ENCODE data around the gene TRPM2. TPM values are rescaled to one million over a fixed set of nuclear protein-coding genes. Genes with fewer than 3 reads are reported as not detected.

TRPM2 gene
- total RNA-seq, 2 donors from 2014 or later: 1.6 to 2.7 TPM

DNA sequence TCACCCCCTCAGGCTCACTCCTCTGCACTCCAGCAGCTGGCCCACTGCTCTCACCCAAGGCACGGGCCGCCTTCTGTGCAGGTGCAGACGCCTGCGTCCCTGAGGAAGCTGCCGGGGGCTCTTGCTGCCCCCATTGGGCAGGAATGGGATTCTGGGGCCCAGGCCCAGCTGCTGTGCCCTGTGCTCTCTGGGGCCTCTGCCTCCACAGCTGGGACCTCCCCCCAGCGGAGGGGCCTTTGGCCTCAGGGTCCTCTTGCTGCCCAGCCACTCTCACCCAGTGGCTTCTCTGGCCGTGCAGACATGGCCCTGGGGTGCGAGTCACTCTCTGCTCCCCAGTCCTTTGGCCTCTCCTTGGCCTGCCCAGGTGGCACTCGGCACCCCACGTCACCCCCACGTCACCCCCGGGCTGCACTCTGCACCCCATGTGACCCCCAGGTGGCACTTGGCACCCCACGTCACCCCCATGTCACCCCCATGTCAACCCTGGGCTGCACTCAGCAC lies 82.7 kb downstream of the TRPM2 start:
- H3K4me3 ChIP-seq: no peak overlapping the region
- DNase-seq (ENCODE audit: low spot score): no peak
- TF ChIP-seq, protein P1, sequence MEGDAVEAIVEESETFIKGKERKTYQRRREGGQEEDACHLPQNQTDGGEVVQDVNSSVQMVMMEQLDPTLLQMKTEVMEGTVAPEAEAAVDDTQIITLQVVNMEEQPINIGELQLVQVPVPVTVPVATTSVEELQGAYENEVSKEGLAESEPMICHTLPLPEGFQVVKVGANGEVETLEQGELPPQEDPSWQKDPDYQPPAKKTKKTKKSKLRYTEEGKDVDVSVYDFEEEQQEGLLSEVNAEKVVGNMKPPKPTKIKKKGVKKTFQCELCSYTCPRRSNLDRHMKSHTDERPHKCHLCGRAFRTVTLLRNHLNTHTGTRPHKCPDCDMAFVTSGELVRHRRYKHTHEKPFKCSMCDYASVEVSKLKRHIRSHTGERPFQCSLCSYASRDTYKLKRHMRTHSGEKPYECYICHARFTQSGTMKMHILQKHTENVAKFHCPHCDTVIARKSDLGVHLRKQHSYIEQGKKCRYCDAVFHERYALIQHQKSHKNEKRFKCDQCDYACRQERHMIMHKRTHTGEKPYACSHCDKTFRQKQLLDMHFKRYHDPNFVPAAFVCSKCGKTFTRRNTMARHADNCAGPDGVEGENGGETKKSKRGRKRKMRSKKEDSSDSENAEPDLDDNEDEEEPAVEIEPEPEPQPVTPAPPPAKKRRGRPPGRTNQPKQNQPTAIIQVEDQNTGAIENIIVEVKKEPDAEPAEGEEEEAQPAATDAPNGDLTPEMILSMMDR (IDR thresholded peaks at IDR 0.05): no peak
- no peak for TF ChIP-seq POLR2A (IDR thresholded peaks at IDR 0.05)
- no peak for TF ChIP-seq POLR2AphosphoS5 (IDR thresholded peaks at IDR 0.05)
- no peak overlapping the region for H3K27ac ChIP-seq
- intact Hi-C loops (cut with DNase I): no loop called here
- H3K9me3 ChIP-seq: no peaks in the 10 kb centered on the region
- H3K36me3 ChIP-seq: no peaks in the 10 kb centered on the region
- no peaks in the 10 kb centered on the region for H3K4me1 ChIP-seq (replicated peaks)
- WGBS: 90% methylated on average over 13 of the region's 13 CpGs
- H3K27me3 ChIP-seq (replicated peaks; ENCODE audit: insufficient read depth): no peaks in the 10 kb centered on the region

DNA sequence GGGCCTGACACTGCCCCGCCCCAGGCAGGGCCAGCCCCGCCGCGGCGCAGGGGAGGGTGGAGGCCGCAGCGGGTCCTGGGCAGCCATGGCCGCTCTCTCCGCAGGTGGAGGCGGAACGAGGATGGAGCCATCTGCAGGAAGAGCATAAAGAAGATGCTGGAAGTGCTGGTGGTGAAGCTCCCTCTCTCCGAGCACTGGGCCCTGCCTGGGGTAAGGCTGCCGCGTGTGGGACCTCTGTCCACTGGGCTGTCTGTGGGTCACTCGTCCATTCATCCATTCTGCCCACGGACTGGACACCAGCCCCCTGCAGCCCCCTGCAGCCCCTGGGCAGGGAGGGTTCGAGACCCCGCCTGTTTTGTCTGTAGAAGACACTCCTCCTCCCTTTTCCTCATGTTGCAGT lies 83.5 kb downstream of the TRPM2 start:
- Histone ChIP-seq H3K4me3 (no peak overlapping the region), H3K4me1 (replicated peaks) (no peaks in the 10 kb centered on the region), H3K36me3 (no peaks in the 10 kb centered on the region), H3K27me3 (replicated peaks; ENCODE audit: insufficient read depth) (no peaks in the 10 kb centered on the region), H3K27ac (no peak overlapping the region), H3K9me3 (no peaks in the 10 kb centered on the region)
- no peak for TF ChIP-seq POLR2AphosphoS5 (IDR thresholded peaks at IDR 0.05)
- TF ChIP-seq, protein P1 (IDR thresholded peaks at IDR 0.05): no peak
- no peak for TF ChIP-seq POLR2A (IDR thresholded peaks at IDR 0.05)
- 82% methylated on average over 16 of the region's 18 CpGs for WGBS
- intact Hi-C loops (cut with DNase I): no loop called here
- DNase-seq (ENCODE audit: low spot score): no peak

DNA sequence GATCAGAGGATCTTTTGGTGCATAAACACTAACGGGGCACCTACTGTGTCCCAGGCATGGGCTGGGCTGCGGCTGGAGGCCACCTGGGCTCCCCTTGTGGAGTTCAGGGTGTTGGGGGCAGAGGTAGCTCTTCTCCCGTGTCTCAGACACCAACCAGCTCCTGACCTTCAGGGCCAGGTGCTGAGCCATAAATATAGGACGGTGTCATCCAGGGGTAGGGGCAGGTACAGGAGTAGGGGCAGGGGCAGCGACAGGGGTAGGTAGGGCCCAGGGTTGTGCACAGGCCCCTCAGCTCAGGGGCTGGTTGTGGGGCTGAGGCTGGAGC lies 83.9 kb downstream of the TRPM2 start:
- Histone ChIP-seq H3K4me3 (no peak overlapping the region), H3K27me3 (replicated peaks; ENCODE audit: insufficient read depth) (no peaks in the 10 kb centered on the region), H3K4me1 (replicated peaks) (no peaks in the 10 kb centered on the region), H3K9me3 (no peaks in the 10 kb centered on the region), H3K36me3 (no peaks in the 10 kb centered on the region), H3K27ac (no peak overlapping the region)
- TF ChIP-seq POLR2AphosphoS5 (IDR thresholded peaks at IDR 0.05) (no peak), POLR2A (IDR thresholded peaks at IDR 0.05) (no peak)
- TF ChIP-seq, protein P1 (IDR thresholded peaks at IDR 0.05): no peak
- no peak for DNase-seq (ENCODE audit: low spot score)
- 92% methylated on average over 5 of the region's 5 CpGs for WGBS
- intact Hi-C loops (cut with DNase I): no loop called here

DNA sequence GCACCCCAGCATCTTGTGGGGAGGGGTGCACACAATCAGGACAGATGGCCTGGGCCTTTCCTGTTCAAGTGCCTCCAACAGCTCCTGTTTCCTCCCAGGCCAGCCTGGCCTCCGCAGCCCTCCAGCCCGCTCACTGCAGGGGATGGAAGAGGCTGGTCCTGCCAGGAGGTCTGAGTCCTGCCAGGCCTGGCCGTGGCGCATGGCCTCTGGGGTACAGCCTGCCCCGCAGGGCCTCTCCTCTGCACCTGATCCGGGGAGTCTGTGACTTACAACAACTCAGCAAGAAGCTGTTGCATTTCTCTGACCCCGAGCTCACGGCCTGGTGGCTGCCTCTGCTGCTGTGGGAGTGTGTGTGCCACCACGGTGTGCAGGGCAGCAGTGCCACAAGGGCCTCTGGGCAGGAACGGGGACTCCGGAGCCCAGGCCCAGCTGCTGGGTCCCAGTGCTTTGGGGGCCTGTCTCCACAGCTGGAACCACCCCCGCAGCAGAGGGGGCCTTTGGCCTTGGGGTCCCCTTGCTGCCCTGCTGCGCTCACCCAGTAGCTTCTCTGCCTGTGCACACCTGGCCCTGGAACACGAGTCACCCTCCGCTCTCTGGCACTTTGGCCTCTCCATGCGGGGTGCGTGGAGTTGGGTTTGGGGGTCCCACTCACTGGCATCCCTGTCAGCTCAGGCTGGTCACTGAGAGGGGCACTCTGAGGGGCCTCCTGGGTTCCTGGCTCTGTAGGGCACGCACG lies 84.4 kb downstream of the TRPM2 start:
- H3K9me3 ChIP-seq: no peaks in the 10 kb centered on the region
- WGBS: 91% methylated on average over 16 of the region's 19 CpGs
- intact Hi-C loops (cut with DNase I): no loop called here
- TF ChIP-seq POLR2A (IDR thresholded peaks at IDR 0.05) (no peak), POLR2AphosphoS5 (IDR thresholded peaks at IDR 0.05) (no peak)
- TF ChIP-seq, protein P1 (IDR thresholded peaks at IDR 0.05): no peak
- no peak overlapping the region for H3K27ac ChIP-seq
- H3K27me3 ChIP-seq (replicated peaks; ENCODE audit: insufficient read depth): no peaks in the 10 kb centered on the region
- no peaks in the 10 kb centered on the region for H3K36me3 ChIP-seq
- no peaks in the 10 kb centered on the region for H3K4me1 ChIP-seq (replicated peaks)
- no peak for DNase-seq (ENCODE audit: low spot score)
- no peak overlapping the region for H3K4me3 ChIP-seq

Data from prostate gland (tissue), 2 donors.